ENCODE results near the gene C20orf96.
"Not testable (repeated sequence)": the region's sequence is repeated elsewhere in the genome, so short reads cannot be mapped to it uniquely, and the experiment has no call there.

The C20orf96 gene

GRCh38 chr20:226958-227357, 63.6 kb downstream of the C20orf96 start, which contains the start of gene DEFB129:
TSS of gene DEFB129 (plus strand) at chr20:227258. CDS start at chr20:227289, 31 bp downstream.
- no peak for FAIRE-seq

DNA sequence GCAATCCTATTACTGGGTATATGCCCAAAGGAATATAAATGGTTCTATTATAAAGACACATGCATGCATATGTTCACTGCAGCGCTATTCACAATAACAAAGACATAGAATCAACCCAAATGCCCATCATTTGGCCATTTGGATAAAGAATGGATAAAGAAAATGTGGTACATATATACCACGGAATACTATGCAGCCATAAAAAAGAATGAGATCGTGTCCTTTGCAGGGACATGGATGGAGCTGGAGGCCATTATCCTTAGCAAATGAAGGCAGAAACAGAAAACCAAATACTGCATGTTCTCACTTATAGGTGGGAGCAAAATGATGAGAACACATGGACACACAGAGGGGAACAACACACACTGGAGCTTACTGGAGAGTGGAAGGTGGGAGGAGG, 64.7 kb downstream of the C20orf96 start:
- FAIRE-seq, result not testable (repeated sequence)

- no peak for FAIRE-seq
Measured at GRCh38 chr20:221258-221830, 69.2 kb downstream of the C20orf96 start.

All from G401.6 (cell line).